HepG2 (cell line): ENCODE data around the gene ZKSCAN8. TPM values are rescaled to one million over a fixed set of nuclear protein-coding genes. Genes with fewer than 3 reads are reported as not detected.

ENCODE experiments used
- AFF4 ChIP-seq: sonication (generic); formaldehyde crosslinking; IDR thresholded peaks from 2 replicates; pipeline ENCODE4 v1.4.0; 2020; ENCODE audit warnings: missing genetic modification reagents
- ATM ChIP-seq: fragments of 450-650 bp; IDR thresholded peaks from 2 replicates; pipeline ENCODE4 v1.7.1; 2017; ENCODE audit warnings: mild to moderate bottlenecking, borderline replicate concordance
- BORCS8-MEF2B ChIP-seq: sonication (generic); formaldehyde crosslinking; IDR thresholded peaks from 2 replicates; pipeline ENCODE4 v1.8.0; 2022; ENCODE audit warnings: mild to moderate bottlenecking, missing genetic modification reagents
- RXRB ChIP-seq: IDR thresholded peaks from 2 replicates; pipeline ENCODE4 v1.6.1; 2016; ENCODE audit warnings: borderline replicate concordance, missing genetic modification reagents, missing compliant biosample characterization
- STAT6 ChIP-seq: sonication (generic); formaldehyde crosslinking; IDR thresholded peaks from 2 replicates; pipeline ENCODE4 v1.4.0; 2020; ENCODE audit warnings: missing genetic modification reagents, mild to moderate bottlenecking, borderline replicate concordance
- WIZ ChIP-seq: sonication (generic); formaldehyde crosslinking; IDR thresholded peaks from 2 replicates; pipeline ENCODE4 v1.5.1; 2020; ENCODE audit warnings: mild to moderate bottlenecking, missing genetic modification reagents
- ZBTB49 ChIP-seq: sonication (generic); formaldehyde crosslinking; IDR thresholded peaks from 2 replicates; pipeline ENCODE4 v1.4.0; 2020; ENCODE audit warnings: missing genetic modification reagents, borderline replicate concordance
- ZEB1 ChIP-seq: IDR thresholded peaks from 2 replicates; pipeline ENCODE4 v1.6.1; 2012; ENCODE audit warnings: mild to moderate bottlenecking, low read depth, inconsistent platforms; ENCODE audit not compliant: insufficient replicate concordance
- ZNF276 ChIP-seq: sonication (generic); formaldehyde crosslinking; IDR thresholded peaks from 2 replicates; pipeline ENCODE4 v1.4.0; 2020; ENCODE audit warnings: mild to moderate bottlenecking, low read depth, missing genetic modification reagents
- ZNF329 ChIP-seq: sonication (generic); formaldehyde crosslinking; IDR thresholded peaks from 2 replicates; pipeline ENCODE4 v1.9.0; 2021; ENCODE audit warnings: low read depth, mild to moderate bottlenecking, missing genetic modification reagents
- ZNF512B ChIP-seq: sonication (generic); formaldehyde crosslinking; IDR thresholded peaks from 2 replicates; pipeline ENCODE4 v1.5.1; 2020; ENCODE audit warnings: missing genetic modification reagents, mild to moderate bottlenecking, borderline replicate concordance
- ZNF652 ChIP-seq: IDR thresholded peaks from 2 replicates; pipeline ENCODE4 v1.6.1; 2016; ENCODE audit warnings: low read depth, borderline replicate concordance
- ZNF768 ChIP-seq: sonication (generic); formaldehyde crosslinking; IDR thresholded peaks from 2 replicates; pipeline ENCODE4 v1.4.0; 2020; ENCODE audit warnings: missing genetic modification reagents
- ZSCAN22 ChIP-seq: sonication (generic); formaldehyde crosslinking; IDR thresholded peaks from 2 replicates; pipeline ENCODE4 v1.4.0; 2020; ENCODE audit warnings: mild to moderate bottlenecking, missing genetic modification reagents
- polyA plus RNA-seq, 8 experiments: library from polyadenylated mRNA; depleted of rRNA in 3 of 8; stranded (reverse) in 7 of 8; unstranded in 1 of 8; fragments of >200 nt; fragmentation: Illumina TruSeq in 4 of 8; extraction: Trizol in 4 of 8; gene quantifications; 2 replicates each; pipeline versions ENCODE4 v1.2.1 to v1.2.3, GENCODE V29; 2011 to 2016; ENCODE audit warnings: low read depth in 4 of 8, missing spikeins in 1 of 8, mixed read lengths in 1 of 8; ENCODE audit not compliant: insufficient read depth in 1 of 8
- total RNA-seq, 5 experiments: library from RNA; depleted of rRNA; stranded (reverse); fragments of >200 nt; fragmentation: Illumina TruSeq; extraction: Trizol; gene quantifications; 2 replicates each; pipeline ENCODE4 v1.2.3, GENCODE V29; 2016; ENCODE audit warnings: low read depth in 1 of 5

The ZKSCAN8 gene
- total and polyA plus RNA-seq, 2 of the 13 experiments (the other 11 are each of a cell fraction or from before 2014, with no cell fraction given) = 12.4 to 20.9 TPM

GRCh38 chr6:28124350-28124970 lies 17.2 kb upstream of the ZKSCAN8 start, which contains the start of gene ZSCAN16 (continued):
- TF ChIP-seq ZNF329 (no peak), ZSCAN22 (CRISPR knock-in tag) (no peak), ZBTB49 (CRISPR knock-in tag) (no peak), WIZ (peak; percentile 69; the same call in 1 of the 2 replicates), ZEB1 (peak; percentile 92), ZNF768 (CRISPR knock-in tag) (peak; percentile 51; the same call in 1 of the 2 replicates), BORCS8-MEF2B (CRISPR knock-in tag) (peak; percentile 85; the same call in 1 of the 2 replicates), ZNF276 (no peak), AFF4 (CRISPR knock-in tag) (no peak), ZNF512B (CRISPR knock-in tag) (peak; percentile 70; the same call in 1 of the 2 replicates), RXRB (CRISPR knock-in tag) (peak; percentile 68; the same call in 1 of the 2 replicates), STAT6 (no peak), ZNF652 (CRISPR knock-in tag) (peak; percentile 71; the same call in 1 of the 2 replicates), ATM (no peak)
